ENCODE data around the gene CASTOR2. TPM values are rescaled to one million over a fixed set of nuclear protein-coding genes. Genes with fewer than 3 reads are reported as not detected.
"Not testable (repeated sequence)": the region's sequence is repeated elsewhere in the genome, so short reads cannot be mapped to it uniquely, and the experiment has no call there.

Gene CASTOR2
- total RNA-seq, 1 experiment from 2014 or later, result 26.5 TPM

- not testable (repeated sequence) for H3K79me1 ChIP-seq (ENCODE audit: insufficient read depth, low read depth, low read length, poor library complexity, severe bottlenecking); H3K4me3 Mint-ChIP-seq; H4K91ac ChIP-seq (ENCODE audit: insufficient read length, low read depth, low read length); H3K27me3 Mint-ChIP-seq (ENCODE audit: low read depth); H3K56ac ChIP-seq (ENCODE audit: insufficient read length, low read depth, low read length); H3T11ph ChIP-seq (ENCODE audit: low read length); H2BK20ac ChIP-seq (ENCODE audit: low read depth, low read length, poor library complexity, severe bottlenecking); H3K9me3 Mint-ChIP-seq; H2BK12ac ChIP-seq (ENCODE audit: insufficient read length, low read depth, low read length); H2BK5ac ChIP-seq (ENCODE audit: insufficient read length, low read length); H2AK5ac ChIP-seq (ENCODE audit: insufficient read length, low read length); H3K27ac ChIP-seq (ENCODE audit: insufficient read length, low read depth, low read length); H4K8ac ChIP-seq (replicated peaks; ENCODE audit: insufficient read length, low read depth, low read length); H2BK15ac ChIP-seq (ENCODE audit: low read depth, low read length); H3K9me3 ChIP-seq (ENCODE audit: control insufficient read depth, low read depth, low read length); H3K23me2 ChIP-seq (ENCODE audit: insufficient read length, low read depth, low read length, poor library complexity, severe bottlenecking); H3K36me3 Mint-ChIP-seq (ENCODE audit: insufficient read depth in 1 of 3, low read depth in 3 of 3); H2AFZ ChIP-seq (ENCODE audit: low read length); H3K27me3 ChIP-seq (ENCODE audit: insufficient read depth, low read length); DNase-seq; H3K27ac Mint-ChIP-seq; H3K9ac ChIP-seq (ENCODE audit: extremely low read depth, insufficient read length, low read length); H3K4me1 ChIP-seq (ENCODE audit: insufficient read depth, low read length); H4K5ac ChIP-seq (ENCODE audit: insufficient read length, low read depth, low read length); H3K4me1 Mint-ChIP-seq; H3K18ac ChIP-seq (ENCODE audit: insufficient read length, low read depth, low read length); H3K23ac ChIP-seq (ENCODE audit: insufficient read length, low read depth, low read length); H4K20me1 ChIP-seq (ENCODE audit: control insufficient read depth, insufficient read depth, insufficient read length); H3K4me2 ChIP-seq (ENCODE audit: insufficient read depth, insufficient read length, low read length); H3K79me2 ChIP-seq (ENCODE audit: insufficient read depth, low read length); H3K4ac ChIP-seq (ENCODE audit: low read depth, low read length); H3K14ac ChIP-seq (ENCODE audit: insufficient read depth, low read length); H2BK120ac ChIP-seq (ENCODE audit: low read depth, low read length, poor library complexity, severe bottlenecking)
- no CpG with 5 or more reads among the region's 9 CpGs for WGBS (ENCODE audit: extremely low coverage, insufficient read length, low lambda C conversion rate)
Measured at GRCh38 chr7:74941302-74942069, 23.0 kb upstream of the CASTOR2 start.

- WGBS (ENCODE audit: extremely low coverage, insufficient read length, low lambda C conversion rate), result no CpG with 5 or more reads among the region's 4 CpGs
- H3K36me3 Mint-ChIP-seq (ENCODE audit: insufficient read depth in 1 of 3, low read depth in 3 of 3), result not testable (repeated sequence)
Measured at GRCh38 chr7:74943923-74944322, 20.6 kb upstream of the CASTOR2 start.

More at GRCh38 chr7:74943923-74944322, 20.6 kb upstream of the CASTOR2 start:
- not testable (repeated sequence) for H3K4me1 Mint-ChIP-seq; H3K23me2 ChIP-seq (ENCODE audit: insufficient read length, low read depth, low read length, poor library complexity, severe bottlenecking); H3K27me3 ChIP-seq (ENCODE audit: insufficient read depth, low read length); H3K79me2 ChIP-seq (ENCODE audit: insufficient read depth, low read length); H3K27me3 Mint-ChIP-seq (ENCODE audit: low read depth); H3K56ac ChIP-seq (ENCODE audit: insufficient read length, low read depth, low read length); H3K4me2 ChIP-seq (ENCODE audit: insufficient read depth, insufficient read length, low read length); H3K9me3 ChIP-seq (ENCODE audit: control insufficient read depth, low read depth, low read length); H3K9ac ChIP-seq (ENCODE audit: extremely low read depth, insufficient read length, low read length); H2AFZ ChIP-seq (ENCODE audit: low read length); H2AK5ac ChIP-seq (ENCODE audit: insufficient read length, low read length); DNase-seq; H4K8ac ChIP-seq (replicated peaks; ENCODE audit: insufficient read length, low read depth, low read length); H4K20me1 ChIP-seq (ENCODE audit: control insufficient read depth, insufficient read depth, insufficient read length); H4K5ac ChIP-seq (ENCODE audit: insufficient read length, low read depth, low read length); H3K4me3 Mint-ChIP-seq; H3K23ac ChIP-seq (ENCODE audit: insufficient read length, low read depth, low read length); H3K18ac ChIP-seq (ENCODE audit: insufficient read length, low read depth, low read length); H3K27ac ChIP-seq (ENCODE audit: insufficient read length, low read depth, low read length); H2BK20ac ChIP-seq (ENCODE audit: low read depth, low read length, poor library complexity, severe bottlenecking); H3K14ac ChIP-seq (ENCODE audit: insufficient read depth, low read length); H3K4me1 ChIP-seq (ENCODE audit: insufficient read depth, low read length); H2BK120ac ChIP-seq (ENCODE audit: low read depth, low read length, poor library complexity, severe bottlenecking); H3T11ph ChIP-seq (ENCODE audit: low read length); H2BK5ac ChIP-seq (ENCODE audit: insufficient read length, low read length); H3K4ac ChIP-seq (ENCODE audit: low read depth, low read length); H3K79me1 ChIP-seq (ENCODE audit: insufficient read depth, low read depth, low read length, poor library complexity, severe bottlenecking); H2BK15ac ChIP-seq (ENCODE audit: low read depth, low read length); H2BK12ac ChIP-seq (ENCODE audit: insufficient read length, low read depth, low read length); H3K27ac Mint-ChIP-seq; H4K91ac ChIP-seq (ENCODE audit: insufficient read length, low read depth, low read length); H3K9me3 Mint-ChIP-seq

All from H9 (cell line).